OCI-LY7 (cell line): ENCODE results near the gene LRBA. TPM values are rescaled to one million over a fixed set of nuclear protein-coding genes. Genes with fewer than 3 reads are reported as not detected.

Source experiments
- BruUV-seq: library from RNA; stranded (reverse); fragments of 400-500 nt; replicated peaks from 2 replicates; lab custom pipeline; 2021; lab: Mats Ljungman, UMichigan
- CTCF ChIA-PET: fragments of 300-600 bp; sonication (Branson Sonifier 250); formaldehyde crosslinking; loops from one replicate; lab custom pipeline; 2022; ENCODE audit warnings: antibody characterized with exemption; ENCODE audit not compliant: unreplicated experiment; lab: Charles Lee
- POLR2A ChIA-PET: fragments of 300-600 bp; sonication (Branson Sonifier 250); formaldehyde crosslinking; loops from one replicate; lab custom pipeline; 2022; ENCODE audit warnings: antibody characterized with exemption; lab: Charles Lee
- DNase-seq: peaks from one replicate; pipeline ENCODE4 v3.0.0-alpha.2; 2015; ENCODE audit warnings: low spot score
- H2AFZ ChIP-seq: fragments of 200-600 bp; sonication (generic), shearing (Covaris generic); 2 replicates; pipeline ENCODE4 v1.6.1; 2014; ENCODE audit warnings: mild to moderate bottlenecking, antibody characterized with exemption, low read length, moderate library complexity
- H3K27ac ChIP-seq: fragments of 200-600 bp; sonication (generic); 2 replicates; pipeline ENCODE4 v1.5.1; 2014; ENCODE audit warnings: mixed run types, low read depth, mild to moderate bottlenecking, moderate library complexity, low read length, inconsistent platforms; ENCODE audit not compliant: poor library complexity, severe bottlenecking
- H3K36me3 ChIP-seq: fragments of 200-600 bp; sonication (generic); 2 replicates; pipeline ENCODE4 v1.6.1; 2014; ENCODE audit warnings: mild to moderate bottlenecking, antibody characterized with exemption, low read length, moderate library complexity, mixed read lengths; ENCODE audit not compliant: insufficient read depth
- H3K4me1 ChIP-seq: fragments of 200-600 bp; sonication (generic); 2 replicates; pipeline ENCODE4 v1.5.1; 2014; ENCODE audit warnings: mild to moderate bottlenecking, low read length; ENCODE audit not compliant: insufficient read depth, poor library complexity, severe bottlenecking
- H3K4me2 ChIP-seq: fragments of 200-600 bp; sonication (generic); 2 replicates; pipeline ENCODE4 v1.6.1; 2014; ENCODE audit warnings: mild to moderate bottlenecking, low read length
- H3K4me3 ChIP-seq: fragments of 200-600 bp; sonication (generic); 2 replicates; pipeline ENCODE4 v1.5.1; 2014; ENCODE audit warnings: mild to moderate bottlenecking, low read depth, low read length; ENCODE audit not compliant: poor library complexity, severe bottlenecking
- H3K79me2 ChIP-seq: fragments of 200-600 bp; sonication (generic); 2 replicates; pipeline ENCODE4 v1.6.1; 2016; ENCODE audit warnings: low read depth, mild to moderate bottlenecking, low read length, moderate library complexity, mixed read lengths; ENCODE audit not compliant: insufficient read depth
- H3K9me2 ChIP-seq: fragments of 200-600 bp; sonication (generic); 2 replicates; pipeline ENCODE4 v1.6.1; 2016; ENCODE audit warnings: mild to moderate bottlenecking, low read length, mixed read lengths; ENCODE audit not compliant: insufficient read depth
- H3K9me3 ChIP-seq: fragments of 200-600 bp; sonication (generic); 2 replicates; pipeline ENCODE4 v1.6.1; 2014; ENCODE audit warnings: mild to moderate bottlenecking, mixed run types, low read length, mixed read lengths
- H4K20me1 ChIP-seq: fragments of 200-600 bp; sonication (generic); 2 replicates; pipeline ENCODE4 v1.6.1; 2014; ENCODE audit warnings: mild to moderate bottlenecking, antibody characterized with exemption, low read length, moderate library complexity, mixed read lengths; ENCODE audit not compliant: insufficient read depth
- CTCF ChIP-seq: fragments of 200-600 bp; sonication (generic); conservative IDR thresholded peaks from 2 replicates; pipeline ENCODE4 v1.5.1; 2014; ENCODE audit warnings: mild to moderate bottlenecking, antibody characterized with exemption, low read length, moderate library complexity, mixed read lengths
- EZH2phosphoT487 ChIP-seq: fragments of 200-600 bp; sonication (generic); IDR thresholded peaks from 2 replicates; pipeline ENCODE4 v1.6.1; 2018; ENCODE audit warnings: low read depth, borderline replicate concordance, mild to moderate bottlenecking, mixed run types, antibody characterized with exemption, low read length, moderate library complexity, mixed read lengths
- intact Hi-C: fragments of 100-400 bp; cut with micrococcal nuclease; formaldehyde crosslinking; loops from one replicate; pipeline ENCODE4 v1.10.0; 2022; ENCODE audit not compliant: unreplicated experiment
- total RNA-seq, 2 experiments: library from RNA; depleted of rRNA in 1 of 2; stranded (reverse); fragments of >200 nt in 1 of 2; shearing (Covaris generic) in 1 of 2; gene quantifications; 2 replicates each; pipeline ENCODE4 v1.2.3, GENCODE V29; 2014 to 2022

The LRBA gene
- total RNA-seq, 2 experiments from 2014 or later: 60.4 to 66.7 TPM

DNA sequence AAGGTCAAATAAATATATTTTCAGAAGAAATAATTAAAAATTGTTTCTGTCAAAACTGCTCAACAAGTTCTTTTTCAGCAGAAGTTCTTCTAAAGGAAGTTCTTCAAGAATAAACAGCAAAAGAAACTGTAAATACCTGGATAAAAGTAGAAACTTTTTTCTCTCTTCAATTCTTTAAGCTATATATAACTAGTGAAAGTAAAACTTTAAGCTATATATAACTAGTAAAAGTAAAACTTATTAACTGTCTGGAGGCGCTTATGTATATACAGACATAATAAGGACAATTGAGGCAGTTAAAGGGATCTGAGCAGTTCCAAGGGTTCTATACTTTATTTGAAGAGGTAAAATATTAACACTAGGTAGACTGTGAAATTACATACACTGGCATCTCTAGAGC lies 126.9 kb downstream of the LRBA start:
- TF ChIP-seq CTCF (no peak), EZH2phosphoT487 (no peak)
- DNase-seq: no peak
- H4K20me1 ChIP-seq: no peaks in the 10 kb centered on the region
- H3K36me3 ChIP-seq: 0 out of 2 replicates have a peak, but pooled peaks cover 10% of the 10 kb centered on the region
- no peak overlapping the region for H3K4me2 ChIP-seq
- no peak overlapping the region for H2AFZ ChIP-seq
- intact Hi-C loops: no loop called here
- no TSS peak for BruUV-seq
- no peak overlapping the region for H3K4me3 ChIP-seq
- no peaks in the 10 kb centered on the region for H3K9me2 ChIP-seq
- H3K9me3 ChIP-seq: no peaks in the 10 kb centered on the region
- H3K79me2 ChIP-seq: no peaks in the 10 kb centered on the region
- H3K4me1 ChIP-seq: no peaks in the 10 kb centered on the region
- CTCF ChIA-PET: no interaction called here
- POLR2A ChIA-PET: interaction anchor here (0.7 to 1.1 kb wide), 3 partner anchors 10 to 73 kb away, joined by 3 to 4 read pairs (median 3); no protein-coding TSS in a partner anchor
- no peak overlapping the region for H3K27ac ChIP-seq

DNA sequence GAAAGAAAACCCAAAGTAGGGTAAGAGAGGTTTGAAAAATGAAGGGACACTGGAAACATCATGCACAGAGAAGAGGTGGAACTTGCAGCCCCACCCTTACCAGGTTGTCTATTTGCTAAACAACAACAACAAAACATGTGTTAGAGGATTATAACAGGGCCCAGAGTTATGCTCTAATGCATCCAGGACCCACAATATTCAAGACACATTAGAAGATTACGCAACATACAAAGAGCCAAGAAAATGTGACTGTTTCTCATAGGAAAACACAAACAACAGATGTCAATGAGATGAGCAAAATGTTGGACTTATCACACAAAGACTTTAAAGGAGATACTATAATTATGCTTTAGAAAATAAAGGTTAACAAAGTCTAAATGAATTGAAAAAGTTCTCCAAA lies 128.5 kb downstream of the LRBA start:
- H3K4me2 ChIP-seq: no peak overlapping the region
- H3K9me2 ChIP-seq: no peaks in the 10 kb centered on the region
- H3K36me3 ChIP-seq: peaks cover 7% of the 10 kb centered on the region
- H3K4me1 ChIP-seq: no peaks in the 10 kb centered on the region
- no peak for DNase-seq
- no peak for TF ChIP-seq EZH2phosphoT487
- TF ChIP-seq CTCF: no peak
- BruUV-seq: no TSS peak
- H3K4me3 ChIP-seq: no peak overlapping the region
- POLR2A ChIA-PET: no interaction called here
- H4K20me1 ChIP-seq: no peaks in the 10 kb centered on the region
- CTCF ChIA-PET: no interaction called here
- no peak overlapping the region for H2AFZ ChIP-seq
- H3K79me2 ChIP-seq: no peaks in the 10 kb centered on the region
- no peaks in the 10 kb centered on the region for H3K9me3 ChIP-seq
- H3K27ac ChIP-seq: no peak overlapping the region
- intact Hi-C loops: no loop called here

DNA sequence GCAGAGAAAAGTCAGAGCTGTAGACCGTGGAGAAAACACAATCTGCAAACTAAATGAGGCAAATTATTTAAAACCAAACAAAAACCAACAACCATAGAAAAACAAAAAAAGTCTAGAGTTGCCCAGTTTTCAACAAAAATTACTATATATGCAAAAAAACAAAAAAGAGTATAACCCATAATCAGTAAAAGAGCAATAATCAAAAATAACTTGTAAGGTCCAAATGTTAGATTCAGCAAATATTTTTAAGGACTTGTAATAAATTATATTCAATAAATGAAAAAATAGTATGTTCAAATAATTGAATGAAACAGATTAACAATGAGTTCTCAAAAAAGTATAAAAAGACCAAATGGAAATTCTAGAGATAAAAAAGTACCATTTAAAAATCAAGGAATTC lies 130.5 kb downstream of the LRBA start:
- Histone ChIP-seq H3K27ac (no peak overlapping the region), H3K36me3 (peaks cover 25% of the 10 kb centered on the region), H2AFZ (no peak overlapping the region), H3K9me2 (no peaks in the 10 kb centered on the region), H3K4me2 (no peak overlapping the region), H4K20me1 (no peaks in the 10 kb centered on the region), H3K9me3 (no peaks in the 10 kb centered on the region), H3K4me3 (no peak overlapping the region), H3K79me2 (no peaks in the 10 kb centered on the region), H3K4me1 (no peaks in the 10 kb centered on the region)
- no peak for DNase-seq
- TF ChIP-seq EZH2phosphoT487 (no peak), CTCF (no peak)
- POLR2A ChIA-PET: interaction anchor here (0.6 kb wide), 1 partner anchor 62 kb away, joined by 3 read pairs; no protein-coding TSS in a partner anchor
- intact Hi-C loops: no loop called here
- no TSS peak for BruUV-seq
- CTCF ChIA-PET: no interaction called here
